ENCODE data around the gene LEPROT.
A peak's percentile ranks its signal among the peaks of the same experiment; 100 is the strongest.

LEPROT gene

DNA sequence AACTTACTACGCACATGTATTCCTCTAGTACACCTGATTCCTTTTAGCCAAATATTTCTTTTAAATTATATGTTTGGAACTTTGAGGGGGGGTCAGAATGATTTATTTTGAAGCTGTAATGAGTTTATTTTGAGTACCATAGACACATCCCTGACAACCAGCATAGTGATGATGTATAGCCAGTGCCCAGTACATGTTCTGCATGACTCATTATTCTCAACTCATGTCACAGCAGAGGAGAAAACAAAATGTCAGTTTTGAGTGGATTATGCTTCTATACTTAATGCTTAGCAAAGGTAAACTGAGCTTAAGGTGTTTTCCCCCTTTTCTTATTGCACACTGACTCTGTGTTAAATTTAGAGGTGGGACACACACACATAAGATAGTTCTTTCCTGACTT lies 22.4 kb upstream of the LEPROT start:
- Mint-ChIP-seq H3K27me3 (no peaks in the 10 kb centered on the region), H3K27ac (no peak overlapping the region), H3K4me1 (peaks cover 29% of the 10 kb centered on the region), H3K36me3 (ENCODE audit: low read depth) (no peaks in the 10 kb centered on the region), H3K9me3 (no peaks in the 10 kb centered on the region), H3K4me3 (no peak overlapping the region)
- ATAC-seq (no peak), DNase-seq (no peak)

DNA sequence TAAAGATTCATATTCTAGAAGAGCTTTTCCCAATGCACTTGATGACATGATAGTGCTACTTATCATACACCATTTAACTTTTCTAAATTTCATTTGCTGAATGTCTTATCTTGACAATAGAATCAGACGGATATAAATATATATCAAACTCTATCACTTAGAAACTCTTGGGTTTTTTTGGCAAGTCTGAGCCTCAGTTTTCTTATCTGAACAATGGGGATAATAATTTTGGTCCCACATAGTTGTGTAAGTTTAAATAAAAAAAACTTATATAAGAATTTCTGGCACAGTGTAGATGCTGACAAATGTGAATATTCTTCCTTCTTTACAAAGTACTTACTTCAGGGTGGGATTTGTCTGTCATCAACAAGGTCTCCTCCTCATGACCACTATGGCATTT lies 21.5 kb upstream of the LEPROT start:
- Mint-ChIP-seq H3K27ac (no peak overlapping the region), H3K36me3 (ENCODE audit: low read depth) (no peaks in the 10 kb centered on the region), H3K4me1 (peaks cover 20% of the 10 kb centered on the region), H3K9me3 (no peaks in the 10 kb centered on the region), H3K27me3 (no peaks in the 10 kb centered on the region), H3K4me3 (no peak overlapping the region)
- DNase-seq (no peak), ATAC-seq (no peak)

DNA sequence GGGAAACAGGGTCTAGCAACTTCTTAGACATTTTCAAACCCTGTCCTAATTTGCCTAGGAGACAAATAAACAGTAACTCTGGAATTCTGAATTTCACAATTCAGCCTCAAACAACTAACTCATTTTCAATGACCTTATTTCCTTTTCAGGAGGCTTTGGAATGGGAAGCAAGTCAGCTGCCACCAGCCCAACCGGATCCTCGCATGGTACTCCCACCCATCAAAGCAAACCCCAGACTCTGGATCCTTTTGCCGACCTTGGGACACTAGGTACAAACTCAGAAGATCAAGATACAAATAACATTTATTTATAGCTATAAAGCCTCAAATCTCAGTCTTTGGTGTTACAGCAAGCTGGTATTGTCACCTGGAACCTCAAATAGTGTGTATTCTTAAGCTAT lies 18.9 kb upstream of the LEPROT start:
- ATAC-seq, result no peak
- Mint-ChIP-seq H3K36me3 (ENCODE audit: low read depth) (peaks cover 2% of the 10 kb centered on the region), H3K4me1 (no peaks in the 10 kb centered on the region), H3K9me3 (no peaks in the 10 kb centered on the region), H3K4me3 (no peak overlapping the region), H3K27me3 (no peaks in the 10 kb centered on the region), H3K27ac (no peak overlapping the region)
- DNase-seq, result no peak

DNA sequence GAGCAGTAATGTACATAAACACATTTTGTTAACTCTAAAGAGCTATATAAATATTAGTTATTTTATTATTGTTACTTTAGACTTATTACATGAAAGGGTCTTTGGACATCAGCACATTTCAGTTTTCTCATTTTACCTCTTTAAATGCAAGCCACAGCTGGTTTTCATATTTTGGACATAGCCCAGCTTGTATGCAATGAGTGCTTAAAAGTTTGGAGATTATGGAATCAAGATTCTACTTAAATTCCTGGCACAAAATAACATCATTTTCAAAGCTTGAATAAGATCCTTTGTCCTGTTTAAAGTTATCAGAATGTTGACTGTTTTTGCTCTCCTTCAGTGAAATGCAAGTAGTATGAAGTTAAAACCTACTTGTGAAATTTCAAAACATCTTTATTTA lies 15.5 kb upstream of the LEPROT start:
- no peaks in the 10 kb centered on the region for H3K4me1 Mint-ChIP-seq
- H3K4me3 Mint-ChIP-seq, result no peak overlapping the region
- H3K27me3 Mint-ChIP-seq, result peaks cover 4% of the 10 kb centered on the region
- peaks cover 4% of the 10 kb centered on the region for H3K9me3 Mint-ChIP-seq
- no peak overlapping the region for H3K27ac Mint-ChIP-seq
- peaks cover 8% of the 10 kb centered on the region for H3K36me3 Mint-ChIP-seq (ENCODE audit: low read depth)
- no peak for ATAC-seq
- DNase-seq, result no peak

DNA sequence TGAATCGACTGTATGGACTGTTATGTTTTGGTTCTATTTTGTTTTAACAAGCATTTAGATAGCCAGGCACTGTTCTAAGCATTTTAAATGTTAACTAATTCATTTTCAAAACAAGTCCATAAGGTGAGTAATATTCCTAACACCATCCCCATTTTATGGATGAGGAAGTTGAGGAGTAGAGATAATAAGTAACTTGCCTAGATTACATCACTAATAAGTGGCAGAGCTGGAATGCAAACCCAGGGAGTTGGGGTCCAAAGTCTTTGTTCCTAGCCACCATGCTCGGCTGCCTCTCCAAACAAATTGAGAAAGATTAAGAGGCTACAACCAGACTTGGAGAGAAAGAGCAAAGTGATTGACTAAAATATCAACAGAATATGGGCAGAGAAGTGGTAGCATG lies 12.6 kb upstream of the LEPROT start:
- Mint-ChIP-seq H3K36me3 (ENCODE audit: low read depth) (peaks cover 10% of the 10 kb centered on the region), H3K4me3 (no peak overlapping the region), H3K9me3 (peaks cover 5% of the 10 kb centered on the region), H3K27me3 (peaks cover 4% of the 10 kb centered on the region), H3K27ac (no peak overlapping the region), H3K4me1 (peaks cover 2% of the 10 kb centered on the region)
- ATAC-seq (no peak), DNase-seq (no peak)

DNA sequence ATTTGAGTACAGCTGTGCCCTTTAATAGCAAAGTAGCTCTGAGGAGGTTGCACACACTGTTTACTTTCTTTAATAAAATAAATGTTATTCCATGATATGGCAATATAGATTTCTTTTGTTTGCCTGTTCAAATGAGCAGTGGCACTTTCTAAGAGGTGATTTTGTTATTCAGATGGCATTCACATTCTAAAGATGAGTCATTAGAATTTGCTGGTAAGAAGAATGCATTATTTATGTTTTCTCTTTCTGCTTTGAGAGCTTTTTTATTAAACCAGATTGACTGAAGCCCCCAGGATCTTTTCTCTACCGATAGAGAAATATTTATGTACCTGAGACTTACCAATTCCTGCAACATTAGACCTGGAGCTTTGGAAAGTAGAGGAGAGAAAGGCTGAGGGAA lies 11.2 kb upstream of the LEPROT start:
- Mint-ChIP-seq H3K36me3 (ENCODE audit: low read depth) (peaks cover 10% of the 10 kb centered on the region), H3K9me3 (peaks cover 5% of the 10 kb centered on the region), H3K27me3 (peaks cover 4% of the 10 kb centered on the region), H3K27ac (no peak overlapping the region), H3K4me3 (no peak overlapping the region), H3K4me1 (peaks cover 2% of the 10 kb centered on the region)
- ATAC-seq (no peak), DNase-seq (no peak)

DNA sequence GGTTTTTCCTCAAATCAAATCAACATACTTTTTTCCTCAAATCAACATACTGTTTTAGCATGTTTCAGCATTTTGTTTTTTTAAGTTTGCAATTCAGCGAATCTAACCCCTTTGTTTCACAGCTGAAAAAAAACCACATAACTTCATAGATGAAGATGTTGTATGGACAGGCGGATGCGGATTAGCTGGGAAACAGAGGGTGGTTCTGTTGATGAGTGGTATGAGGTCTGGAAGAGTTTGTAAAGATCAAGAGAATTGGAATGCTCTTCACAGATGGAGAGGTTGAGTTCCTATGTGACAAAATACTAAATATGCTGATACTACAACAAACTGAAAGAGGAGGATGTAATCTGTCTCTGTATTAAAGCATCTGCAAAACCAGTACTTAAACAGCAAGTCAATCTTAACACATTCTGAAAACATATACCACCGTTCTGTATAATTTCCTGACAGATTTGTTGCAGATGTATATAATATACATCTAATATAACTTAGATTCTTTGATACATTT lies 10.6 kb upstream of the LEPROT start:
- Mint-ChIP-seq H3K4me3 (no peak overlapping the region), H3K9me3 (peaks cover 5% of the 10 kb centered on the region), H3K4me1 (peaks cover 2% of the 10 kb centered on the region), H3K36me3 (ENCODE audit: low read depth) (peaks cover 10% of the 10 kb centered on the region), H3K27me3 (peaks cover 4% of the 10 kb centered on the region), H3K27ac (no peak overlapping the region)
- ATAC-seq (no peak), DNase-seq (no peak)

DNA sequence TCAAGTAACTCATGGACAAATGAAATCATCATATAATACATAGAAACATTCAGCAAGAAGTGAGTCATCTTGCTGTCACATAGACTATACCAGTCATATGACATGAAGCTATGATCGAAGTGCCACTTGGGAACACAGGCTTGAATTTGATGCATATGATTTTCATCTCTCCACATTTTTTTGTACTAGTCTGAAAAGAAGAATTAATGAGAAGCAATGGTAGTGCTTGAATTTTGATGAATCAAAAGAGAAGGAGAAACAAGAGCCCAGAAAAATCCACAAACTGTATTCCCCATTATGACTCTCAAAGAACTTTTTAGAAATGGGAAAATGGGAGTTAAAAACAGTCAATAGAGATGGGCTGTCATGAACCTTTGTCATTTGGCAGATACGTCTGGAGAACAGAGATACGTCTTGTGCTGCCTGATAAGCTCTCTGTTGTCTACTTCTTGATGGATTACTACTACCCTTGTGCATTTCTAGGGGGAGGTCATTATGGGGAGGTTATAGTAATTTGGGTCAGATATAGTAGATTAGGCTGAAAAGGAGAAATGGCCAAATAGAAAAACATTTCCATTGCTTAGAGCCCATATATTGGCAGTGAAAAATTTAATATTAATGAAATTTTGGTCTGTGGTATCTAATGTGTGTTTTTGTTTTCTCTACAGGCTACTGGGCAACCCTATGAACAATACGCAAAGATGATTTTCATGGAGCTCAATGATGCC lies 8.0 kb upstream of the LEPROT start:
- ATAC-seq, result peak; percentile 46
- Mint-ChIP-seq H3K4me1 (peaks cover 2% of the 10 kb centered on the region), H3K4me3 (no peak overlapping the region), H3K9me3 (peaks cover 5% of the 10 kb centered on the region), H3K36me3 (ENCODE audit: low read depth) (peaks cover 8% of the 10 kb centered on the region), H3K27ac (no peak overlapping the region), H3K27me3 (peaks cover 4% of the 10 kb centered on the region)
- no peak for DNase-seq

DNA sequence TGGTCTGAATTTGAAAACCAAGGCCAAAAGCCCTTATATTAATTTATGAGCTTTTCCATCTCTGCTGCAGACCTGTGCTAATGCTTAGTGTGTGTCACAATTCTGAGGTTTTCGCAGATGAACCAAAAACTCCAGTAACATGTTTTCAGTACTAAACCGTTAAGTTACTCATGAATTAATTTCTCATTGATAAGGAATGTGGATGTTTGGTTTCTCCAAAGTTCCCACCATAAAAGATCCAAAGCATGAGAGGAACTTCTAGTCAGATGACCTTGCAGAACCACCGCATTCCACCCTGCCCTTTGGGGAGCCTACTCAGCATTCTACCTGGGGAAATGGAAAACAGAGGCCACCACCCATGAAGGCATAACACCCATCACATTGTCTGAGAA lies 7.5 kb upstream of the LEPROT start:
- ATAC-seq, result no peak
- Mint-ChIP-seq H3K27me3 (peaks cover 4% of the 10 kb centered on the region), H3K27ac (no peak overlapping the region), H3K4me1 (peaks cover 2% of the 10 kb centered on the region), H3K36me3 (ENCODE audit: low read depth) (peaks cover 8% of the 10 kb centered on the region), H3K9me3 (peaks cover 5% of the 10 kb centered on the region), H3K4me3 (no peak overlapping the region)
- DNase-seq, result no peak

DNA sequence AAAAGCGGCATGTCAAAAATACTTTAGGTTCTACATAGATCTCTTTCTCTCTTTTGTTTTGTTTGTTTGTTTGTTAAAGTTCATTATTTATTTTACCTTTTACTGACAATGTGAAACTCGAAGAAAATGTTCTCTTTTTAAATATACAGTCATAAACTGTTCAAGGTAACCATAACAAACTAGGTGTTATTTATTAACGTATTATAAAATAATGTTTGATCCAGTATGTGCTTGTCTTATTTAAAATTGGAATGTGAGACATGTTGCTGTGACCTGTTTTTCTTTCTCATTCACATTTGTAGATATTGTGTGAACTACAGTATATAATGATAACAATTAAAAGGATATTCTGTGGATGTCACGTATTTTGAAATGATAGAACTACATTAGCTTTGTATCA lies 5.9 kb upstream of the LEPROT start:
- peaks cover 7% of the 10 kb centered on the region for H3K4me1 Mint-ChIP-seq
- DNase-seq, result no peak
- ATAC-seq, result no peak
- H3K4me3 Mint-ChIP-seq, result no peak overlapping the region
- H3K27ac Mint-ChIP-seq, result no peak overlapping the region
- H3K27me3 Mint-ChIP-seq, result peaks cover 4% of the 10 kb centered on the region
- peaks cover 5% of the 10 kb centered on the region for H3K9me3 Mint-ChIP-seq
- peaks cover 6% of the 10 kb centered on the region for H3K36me3 Mint-ChIP-seq (ENCODE audit: low read depth)

DNA sequence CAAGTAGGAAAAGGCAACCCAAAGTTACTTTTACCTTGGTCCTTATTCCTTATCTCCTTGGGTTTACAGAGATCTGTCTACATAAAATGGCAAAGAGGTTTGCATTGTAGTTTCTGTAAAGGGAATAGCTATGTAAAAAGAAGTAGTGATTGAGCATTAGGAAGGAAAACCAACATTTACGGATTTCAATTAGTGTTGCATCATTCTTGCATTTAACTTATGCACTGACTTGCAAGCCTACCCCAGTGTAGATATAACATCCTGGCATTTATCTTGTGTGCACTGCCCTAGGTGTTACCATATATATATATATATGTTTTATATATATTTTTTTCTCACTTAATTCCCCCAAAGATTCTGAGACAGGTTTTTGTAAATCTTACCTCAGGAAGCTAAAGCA lies 3.7 kb upstream of the LEPROT start:
- Mint-ChIP-seq H3K27me3 (no peaks in the 10 kb centered on the region), H3K4me1 (peaks cover 11% of the 10 kb centered on the region), H3K36me3 (ENCODE audit: low read depth) (peaks cover 2% of the 10 kb centered on the region), H3K4me3 (no peak overlapping the region), H3K27ac (no peak overlapping the region), H3K9me3 (no peaks in the 10 kb centered on the region)
- ATAC-seq (no peak), DNase-seq (no peak)

DNA sequence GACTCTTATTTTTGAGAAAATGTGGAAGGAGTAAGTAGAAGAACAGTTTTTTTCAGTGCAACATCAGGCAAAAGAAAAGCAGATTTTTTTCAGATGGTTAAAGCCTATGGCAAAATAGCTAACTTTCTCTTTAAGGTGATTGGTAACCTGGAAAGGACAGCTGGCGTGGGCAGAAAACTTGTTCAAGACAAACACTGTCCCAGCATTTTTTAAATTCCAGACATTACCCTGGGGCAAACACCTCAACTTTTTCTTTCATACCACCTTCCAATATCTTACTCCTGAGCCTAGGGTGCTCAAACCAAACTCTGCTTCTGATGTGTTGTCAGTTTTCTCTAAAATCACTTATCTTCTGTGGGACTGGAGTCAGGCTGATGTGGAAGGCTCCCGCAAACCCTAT lies 2.7 kb upstream of the LEPROT start:
- no peak for DNase-seq
- no peaks in the 10 kb centered on the region for H3K27me3 Mint-ChIP-seq
- H3K36me3 Mint-ChIP-seq (ENCODE audit: low read depth), result no peaks in the 10 kb centered on the region
- H3K4me3 Mint-ChIP-seq, result no peak overlapping the region
- no peaks in the 10 kb centered on the region for H3K9me3 Mint-ChIP-seq
- ATAC-seq, result no peak
- H3K27ac Mint-ChIP-seq, result no peak overlapping the region
- H3K4me1 Mint-ChIP-seq, result peaks cover 10% of the 10 kb centered on the region

DNA sequence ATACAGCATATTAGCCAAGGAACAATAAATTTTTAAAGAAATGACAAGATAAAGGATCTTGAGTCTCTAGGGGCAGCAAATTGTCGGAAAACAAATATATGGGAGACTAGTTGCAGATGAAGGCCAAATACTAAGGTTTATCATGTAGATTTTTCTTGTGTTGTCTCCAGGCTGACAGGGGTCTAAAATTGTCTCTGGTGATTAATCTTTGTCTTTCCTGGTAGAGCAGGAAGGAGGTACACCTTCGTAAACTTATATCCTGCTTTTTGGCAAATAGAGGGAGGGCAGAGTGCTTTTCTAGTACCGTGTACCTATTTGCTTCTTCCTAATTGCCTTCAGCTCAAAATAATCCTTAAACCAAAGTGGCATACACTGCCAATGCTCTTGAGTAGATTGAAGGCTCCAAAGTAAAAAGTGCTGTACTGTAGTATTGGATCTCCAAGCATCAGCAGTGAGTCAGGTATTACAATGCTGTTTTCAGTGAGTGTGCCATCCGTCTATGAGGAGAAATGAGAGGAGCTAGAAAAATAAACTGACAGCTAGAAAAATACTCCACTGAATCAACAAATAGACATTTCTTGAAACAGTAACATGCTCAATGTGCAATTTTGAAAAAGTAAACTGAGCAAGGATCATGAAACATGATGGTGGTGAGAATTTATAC lies 1.8 kb upstream of the LEPROT start:
- peaks cover 10% of the 10 kb centered on the region for H3K4me1 Mint-ChIP-seq
- no peaks in the 10 kb centered on the region for H3K27me3 Mint-ChIP-seq
- DNase-seq (no peak), ATAC-seq (no peak)
- H3K27ac Mint-ChIP-seq, result no peak overlapping the region
- H3K9me3 Mint-ChIP-seq, result no peaks in the 10 kb centered on the region
- H3K4me3 Mint-ChIP-seq, result no peak overlapping the region
- no peaks in the 10 kb centered on the region for H3K36me3 Mint-ChIP-seq (ENCODE audit: low read depth)

DNA sequence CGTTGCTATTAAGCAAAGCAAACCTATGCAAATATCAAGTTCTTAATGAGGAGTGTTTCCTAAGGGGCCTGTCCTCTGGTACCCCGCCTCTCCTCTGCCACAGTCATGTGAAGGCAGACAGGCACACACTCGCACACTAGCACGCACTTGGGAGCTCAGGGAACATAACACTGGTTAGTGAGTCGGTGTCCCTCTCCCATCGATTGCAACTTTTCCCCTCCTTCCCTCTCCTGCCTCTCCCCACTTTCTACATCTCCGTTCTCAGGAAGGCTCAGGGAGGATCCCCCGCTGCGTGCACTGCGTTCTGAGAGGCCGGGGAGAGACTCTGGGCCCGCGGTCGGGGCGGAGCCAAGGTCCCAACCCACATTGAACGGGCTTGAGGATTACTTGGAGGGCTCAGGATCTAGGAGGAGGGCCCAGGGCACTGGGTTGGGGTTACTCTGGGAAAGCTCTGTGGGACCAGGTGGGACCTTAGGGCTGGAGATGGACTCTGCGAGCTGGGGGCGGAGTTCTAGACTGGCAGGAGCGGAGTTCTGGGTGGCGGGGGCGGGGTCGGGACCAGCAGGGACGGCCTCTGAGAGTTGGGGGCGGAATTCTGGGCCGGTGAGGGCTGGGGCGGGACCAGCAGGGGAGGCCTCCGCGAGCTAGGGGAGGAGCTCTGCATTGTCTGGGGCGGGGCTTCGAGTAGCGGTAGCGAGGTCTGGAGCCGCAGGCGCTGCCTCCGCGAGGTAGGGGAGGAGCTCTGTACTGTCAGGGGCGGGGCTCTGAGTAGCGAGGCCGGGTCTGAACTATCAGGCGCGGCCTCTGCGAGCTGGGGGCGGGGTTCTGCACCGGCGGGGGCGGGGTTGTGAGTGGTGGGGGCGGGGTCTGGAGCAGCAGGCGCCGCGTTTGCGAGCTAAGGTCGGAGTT lies 533 bp upstream of the LEPROT start:
- H3K4me3 Mint-ChIP-seq, result no peak overlapping the region
- DNase-seq (peak; percentile 98), ATAC-seq (peak; percentile 95)
- H3K9me3 Mint-ChIP-seq, result no peaks in the 10 kb centered on the region
- H3K27ac Mint-ChIP-seq, result peak overlapping the region; percentile 91
- peaks cover 10% of the 10 kb centered on the region for H3K4me1 Mint-ChIP-seq
- no peaks in the 10 kb centered on the region for H3K36me3 Mint-ChIP-seq (ENCODE audit: low read depth)
- H3K27me3 Mint-ChIP-seq, result no peaks in the 10 kb centered on the region

Measured in activated naive CD8-positive, alpha-beta T cell treated with anti-CD3 and anti-CD28 coated beads, Interleukin-2, amount 50 U/mL, for 24 hours (primary cell).